Urinary bladder (tissue), 4 donors: Measurements from ENCODE around the gene PRM2. TPM values are rescaled to one million over a fixed set of nuclear protein-coding genes. Genes with fewer than 3 reads are reported as not detected.

Source experiments
- DNase-seq: peaks from one replicate; pipeline ENCODE4 v3.0.0-alpha.2; 2015; ENCODE audit errors: extremely low spot score
- H3K27ac ChIP-seq: one replicate; pipeline ENCODE4 v1.5.1; 2013; ENCODE audit warnings: low read depth, mild to moderate bottlenecking, moderate library complexity
- H3K36me3 ChIP-seq: one replicate; pipeline ENCODE4 v1.6.1; 2013; ENCODE audit warnings: mild to moderate bottlenecking, moderate library complexity; ENCODE audit not compliant: insufficient read depth
- H3K4me1 ChIP-seq: one replicate; pipeline ENCODE4 v1.6.1; 2013; ENCODE audit warnings: mild to moderate bottlenecking, moderate library complexity; ENCODE audit not compliant: insufficient read depth
- H3K4me3 ChIP-seq: one replicate; pipeline ENCODE4 v1.5.1; 2013; ENCODE audit warnings: low read depth, low read length
- WGBS: extraction: QIAGEN DNeasy Blood & Tissue Kit; methylation state at CpG from one replicate; pipeline ENCODE4 v1.1.7; 2013; 5-methylcytosine and 5-hydroxymethylcytosine counted together
- polyA plus RNA-seq: library from polyadenylated mRNA; stranded (reverse); fragments of 200-250 nt; gene quantifications from one replicate; pipeline ENCODE4 v1.2.3, GENCODE V29; 2013
- total RNA-seq: library from RNA; depleted of rRNA; stranded (reverse); fragments of >200 nt; gene quantifications from one replicate; pipeline ENCODE4 v1.2.3, GENCODE V29; 2014
- donor health status: healthy with polysubstance abuse.
- donor health status: healthy.

The PRM2 gene
- total and polyA plus RNA-seq, 2 donors: not detected

- Histone ChIP-seq H3K4me1 (no peaks in the 10 kb centered on the region), H3K4me3 (no peak overlapping the region), H3K27ac (no peak overlapping the region), H3K36me3 (no peaks in the 10 kb centered on the region)
- WGBS: 67% methylated on average over 8 of the region's 8 CpGs
- DNase-seq: no peak
Measured at GRCh38 chr16:11312718-11313492, 36.6 kb upstream of the PRM2 start.

GRCh38 chr16:11310997-11311561 is 34.8 kb upstream of the PRM2 start:
- Histone ChIP-seq H3K27ac (no peak overlapping the region), H3K36me3 (no peaks in the 10 kb centered on the region), H3K4me3 (no peak overlapping the region), H3K4me1 (no peaks in the 10 kb centered on the region)
- DNase-seq: no peak
- 73% methylated on average over 10 of the region's 10 CpGs for WGBS

- Histone ChIP-seq H3K27ac (no peak overlapping the region), H3K36me3 (no peaks in the 10 kb centered on the region), H3K4me1 (no peaks in the 10 kb centered on the region), H3K4me3 (no peak overlapping the region)
- 93% methylated on average over 3 of the region's 3 CpGs for WGBS
- DNase-seq: no peak
Measured at GRCh38 chr16:11310634-11310977, 34.3 kb upstream of the PRM2 start.

GRCh38 chr16:11309895-11310633 is 33.8 kb upstream of the PRM2 start:
- Histone ChIP-seq H3K4me3 (no peak overlapping the region), H3K36me3 (no peaks in the 10 kb centered on the region), H3K27ac (no peak overlapping the region), H3K4me1 (no peaks in the 10 kb centered on the region)
- DNase-seq: no peak
- 68% methylated on average over 9 of the region's 9 CpGs for WGBS

GRCh38 chr16:11308493-11309283 is 32.4 kb upstream of the PRM2 start:
- Histone ChIP-seq H3K4me1 (no peaks in the 10 kb centered on the region), H3K36me3 (no peaks in the 10 kb centered on the region), H3K27ac (no peak overlapping the region), H3K4me3 (no peak overlapping the region)
- DNase-seq: no peak
- 74% methylated on average over 15 of the region's 15 CpGs for WGBS

- WGBS: 84% methylated on average over 21 of the region's 21 CpGs
- no peaks in the 10 kb centered on the region for H3K36me3 ChIP-seq
- H3K4me1 ChIP-seq: no peaks in the 10 kb centered on the region
- H3K4me3 ChIP-seq: no peak overlapping the region
- DNase-seq: no peak
- no peak overlapping the region for H3K27ac ChIP-seq
Measured at GRCh38 chr16:11307639-11308492, 31.6 kb upstream of the PRM2 start.

- 79% methylated on average over 7 of the region's 7 CpGs for WGBS
- DNase-seq: no peak
- Histone ChIP-seq H3K4me1 (no peaks in the 10 kb centered on the region), H3K36me3 (no peaks in the 10 kb centered on the region), H3K4me3 (no peak overlapping the region), H3K27ac (no peak overlapping the region)
Measured at GRCh38 chr16:11306997-11307638, 30.8 kb upstream of the PRM2 start.

GRCh38 chr16:11306381-11306780 is 30.1 kb upstream of the PRM2 start:
- Histone ChIP-seq H3K4me1 (no peaks in the 10 kb centered on the region), H3K4me3 (no peak overlapping the region), H3K27ac (no peak overlapping the region), H3K36me3 (no peaks in the 10 kb centered on the region)
- WGBS: 90% methylated on average over 8 of the region's 8 CpGs
- DNase-seq: no peak

- DNase-seq: peak; percentile 58
Measured at GRCh38 chr16:11303405-11304138, 27.3 kb upstream of the PRM2 start.

GRCh38 chr16:11302977-11303376 is 26.7 kb upstream of the PRM2 start:
- Histone ChIP-seq H3K27ac (no peak overlapping the region), H3K4me3 (no peak overlapping the region), H3K36me3 (no peaks in the 10 kb centered on the region), H3K4me1 (no peaks in the 10 kb centered on the region)
- DNase-seq: peak; percentile 87
- 59% methylated on average over 4 of the region's 4 CpGs for WGBS

More at GRCh38 chr16:11303405-11304138, 27.3 kb upstream of the PRM2 start:
- H3K4me1 ChIP-seq: no peaks in the 10 kb centered on the region
- WGBS: 65% methylated on average over 18 of the region's 18 CpGs
- no peak overlapping the region for H3K27ac ChIP-seq
- H3K4me3 ChIP-seq: no peak overlapping the region
- H3K36me3 ChIP-seq: no peaks in the 10 kb centered on the region

GRCh38 chr16:11301645-11302501 is 25.6 kb upstream of the PRM2 start:
- Histone ChIP-seq H3K4me3 (no peak overlapping the region), H3K36me3 (no peaks in the 10 kb centered on the region), H3K27ac (no peak overlapping the region), H3K4me1 (no peaks in the 10 kb centered on the region)
- no peak for DNase-seq
- 73% methylated on average over 4 of the region's 4 CpGs for WGBS
